ENCODE measurements around the gene ZFYVE26. TPM values are rescaled to one million over a fixed set of nuclear protein-coding genes. Genes with fewer than 3 reads are reported as not detected.

Gene ZFYVE26
- total RNA-seq, 1 experiment from 2014 or later: 19.9 TPM

DNA sequence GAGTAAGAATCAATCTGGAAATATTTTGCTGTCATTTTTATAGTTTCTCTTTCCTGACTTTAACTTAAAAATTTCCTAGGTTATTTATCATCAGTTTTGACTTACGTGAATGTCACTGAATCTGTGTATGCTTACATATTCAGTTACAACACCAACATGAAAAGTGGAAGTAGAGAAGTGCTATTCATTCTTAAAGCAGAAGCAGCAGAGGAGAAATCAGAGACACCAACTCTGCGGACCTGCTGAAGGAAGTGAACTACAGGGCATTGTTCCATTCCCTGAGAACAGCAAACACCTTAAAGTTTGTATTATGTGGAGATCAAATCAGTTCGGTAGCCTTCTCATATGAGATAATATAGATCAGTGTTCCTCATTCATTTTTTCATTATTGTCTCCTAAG lies 37.3 kb upstream of the ZFYVE26 start:
- H3T11ph ChIP-seq (ENCODE audit: low read length): no peak overlapping the region
- Mint-ChIP-seq H3K27me3 (ENCODE audit: low read depth) (no peaks in the 10 kb centered on the region), H3K36me3 (ENCODE audit: insufficient read depth in 1 of 3, low read depth in 3 of 3) (no peaks in the 10 kb centered on the region; a peak in 1 of 7 replicates), H3K9me3 (no peaks in the 10 kb centered on the region; a peak in 1 of 5 replicates), H3K4me1 (no peaks in the 10 kb centered on the region; a peak in 1 of 4 replicates), H3K4me3 (no peak overlapping the region), H3K27ac (no peak overlapping the region)
- no peak overlapping the region for H3K18ac ChIP-seq (ENCODE audit: insufficient read length, low read depth, low read length)
- H2BK15ac ChIP-seq (ENCODE audit: low read depth, low read length): no peak overlapping the region
- no peak overlapping the region for H2BK120ac ChIP-seq (ENCODE audit: low read depth, low read length, poor library complexity, severe bottlenecking)
- DNase-seq: no peak
- H4K5ac ChIP-seq (ENCODE audit: insufficient read length, low read depth, low read length): no peak overlapping the region
- H2BK5ac ChIP-seq (ENCODE audit: insufficient read length, low read length): no peak overlapping the region
- no peaks in the 10 kb centered on the region for H3K23me2 ChIP-seq (ENCODE audit: insufficient read length, low read depth, low read length, poor library complexity, severe bottlenecking)
- no peaks in the 10 kb centered on the region for H3K79me1 ChIP-seq (ENCODE audit: insufficient read depth, low read depth, low read length, poor library complexity, severe bottlenecking)
- WGBS (ENCODE audit: extremely low coverage, insufficient read length, low lambda C conversion rate): no CpG with 5 or more reads among the region's 3 CpGs
- no peak overlapping the region for H3K4ac ChIP-seq (ENCODE audit: low read depth, low read length)
- no peak overlapping the region for H2BK20ac ChIP-seq (ENCODE audit: low read depth, low read length, poor library complexity, severe bottlenecking)
- H3K56ac ChIP-seq (ENCODE audit: insufficient read length, low read depth, low read length): no peak overlapping the region
- no peak overlapping the region for H2AK5ac ChIP-seq (ENCODE audit: insufficient read length, low read length)
- no peak overlapping the region for H3K4me2 ChIP-seq (ENCODE audit: insufficient read depth, insufficient read length, low read length)
- no peaks in the 10 kb centered on the region for H3K27me3 ChIP-seq (ENCODE audit: insufficient read depth, low read length)
- H4K91ac ChIP-seq (ENCODE audit: insufficient read length, low read depth, low read length): no peak overlapping the region
- no peak for TF ChIP-seq CTCF (conservative IDR thresholded peaks at IDR 0.05)
- no peak overlapping the region for H2BK12ac ChIP-seq (ENCODE audit: insufficient read length, low read depth, low read length)
- H2AFZ ChIP-seq (ENCODE audit: low read length): no peak overlapping the region
- H3K9me3 ChIP-seq (ENCODE audit: control insufficient read depth, low read depth, low read length): no peaks in the 10 kb centered on the region
- no peak overlapping the region for H3K14ac ChIP-seq (ENCODE audit: insufficient read depth, low read length)
- no peak overlapping the region for H4K8ac ChIP-seq (replicated peaks; ENCODE audit: insufficient read length, low read depth, low read length)
- no peak overlapping the region for H3K9ac ChIP-seq (ENCODE audit: extremely low read depth, insufficient read length, low read length)
- H4K20me1 ChIP-seq (ENCODE audit: control insufficient read depth, insufficient read depth, insufficient read length): no peaks in the 10 kb centered on the region
- no peak overlapping the region for H3K23ac ChIP-seq (ENCODE audit: insufficient read length, low read depth, low read length)
- H3K27ac ChIP-seq (ENCODE audit: insufficient read length, low read depth, low read length): no peak overlapping the region
- no peaks in the 10 kb centered on the region for H3K79me2 ChIP-seq (ENCODE audit: insufficient read depth, low read length)
- H3K4me1 ChIP-seq (ENCODE audit: insufficient read depth, low read length): no peaks in the 10 kb centered on the region

Data from H9 (cell line).